KMS-11 (cell line): ENCODE data around the gene MTX3.

Experiments used
- H2AFZ ChIP-seq: fragments of 200-600 bp; sonication (generic); 2 replicates; pipeline ENCODE4 v1.6.1; 2016; ENCODE audit warnings: antibody characterized with exemption, mixed run types, low read depth
- H3K27ac ChIP-seq: fragments of 200-600 bp; sonication (generic); 2 replicates; pipeline ENCODE4 v1.6.1; 2016; ENCODE audit warnings: mild to moderate bottlenecking, mixed run types
- H3K27me3 ChIP-seq: fragments of 200-600 bp; sonication (generic); 2 replicates; pipeline ENCODE4 v1.6.1; 2017; ENCODE audit warnings: mild to moderate bottlenecking, low read depth, mixed run types, moderate library complexity; ENCODE audit not compliant: insufficient read depth
- H3K36me3 ChIP-seq: fragments of 200-600 bp; sonication (generic); 2 replicates; pipeline ENCODE4 v1.6.1; 2017; ENCODE audit warnings: mild to moderate bottlenecking, mixed run types; ENCODE audit not compliant: insufficient read depth
- H3K4me1 ChIP-seq: fragments of 200-600 bp; sonication (generic); 2 replicates; pipeline ENCODE4 v1.6.1; 2016; ENCODE audit warnings: mild to moderate bottlenecking, low read depth, mixed run types; ENCODE audit not compliant: poor library complexity, severe bottlenecking
- H3K4me2 ChIP-seq: fragments of 200-600 bp; sonication (generic); 2 replicates; pipeline ENCODE4 v1.7.0; 2016; ENCODE audit warnings: mild to moderate bottlenecking, mixed run types
- H3K4me3 ChIP-seq: fragments of 200-600 bp; sonication (generic); IDR thresholded peaks from 2 replicates; pipeline ENCODE4 v1.6.1; 2017; ENCODE audit warnings: low read depth, low read length, mixed read lengths; ENCODE audit not compliant: insufficient read depth
- H3K79me2 ChIP-seq: fragments of 200-600 bp; sonication (generic); 2 replicates; pipeline ENCODE4 v1.6.1; 2016; ENCODE audit warnings: low read depth, mixed run types; ENCODE audit not compliant: insufficient read depth
- H3K9ac ChIP-seq: fragments of 200-600 bp; sonication (generic); 2 replicates; pipeline ENCODE4 v1.6.1; 2016; ENCODE audit warnings: mild to moderate bottlenecking, mixed run types
- H4K20me1 ChIP-seq: fragments of 200-600 bp; sonication (generic); 2 replicates; pipeline ENCODE4 v1.6.1; 2016; ENCODE audit warnings: mild to moderate bottlenecking, mixed run types; ENCODE audit not compliant: insufficient read depth
- TF ChIP-seq, protein P1 (sequence below): fragments of 200-600 bp; sonication (generic); conservative IDR thresholded peaks from 2 replicates; pipeline ENCODE4 v1.6.1; 2017; ENCODE audit warnings: low read depth, mild to moderate bottlenecking, antibody characterized with exemption, low read length, moderate library complexity, mixed read lengths

Gene MTX3

DNA sequence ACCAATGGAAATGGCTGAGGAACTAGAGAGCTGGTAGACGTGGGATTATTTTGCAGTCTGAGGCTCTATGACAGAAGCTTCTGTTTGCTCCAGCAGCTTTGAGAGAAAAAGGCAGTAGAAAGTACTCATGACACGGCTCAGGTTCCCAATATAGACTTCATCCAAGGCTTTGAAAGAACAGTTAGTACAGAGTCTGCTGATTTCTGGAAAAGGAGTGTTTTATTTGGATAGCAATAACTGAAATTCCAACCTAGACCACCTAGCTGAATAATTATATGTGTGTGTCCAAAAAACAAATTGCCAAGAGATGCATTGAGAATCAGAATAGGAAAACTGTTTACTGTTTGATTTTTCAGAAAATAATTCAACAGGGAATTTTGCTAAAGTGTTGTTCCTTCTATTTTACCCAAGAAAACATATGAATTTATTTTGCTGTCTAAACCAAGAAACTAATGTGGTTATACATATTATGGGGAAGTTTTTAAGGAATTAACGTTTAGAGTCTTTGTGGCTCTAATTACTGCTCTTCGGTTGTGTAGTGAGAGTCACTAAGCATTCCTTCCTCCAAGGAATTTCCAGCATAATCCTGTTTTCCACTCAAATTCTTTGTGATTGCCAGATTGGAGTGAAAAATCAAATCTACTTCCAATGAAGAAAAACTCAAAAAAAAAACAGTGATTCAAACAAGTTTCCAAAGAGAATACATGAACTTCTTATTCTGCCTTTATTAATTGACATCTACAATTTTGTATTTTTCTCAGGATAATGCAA lies 18.1 kb upstream of the MTX3 start:
- Histone ChIP-seq H3K4me3 (no peak overlapping the region), H2AFZ (no peak overlapping the region), H3K27me3 (no peaks in the 10 kb centered on the region), H4K20me1 (no peaks in the 10 kb centered on the region), H3K79me2 (no peaks in the 10 kb centered on the region), H3K9ac (no peak overlapping the region), H3K4me2 (no peak overlapping the region), H3K4me1 (no peaks in the 10 kb centered on the region), H3K27ac (no peak overlapping the region), H3K36me3 (no peaks in the 10 kb centered on the region)
- TF ChIP-seq, protein P1, sequence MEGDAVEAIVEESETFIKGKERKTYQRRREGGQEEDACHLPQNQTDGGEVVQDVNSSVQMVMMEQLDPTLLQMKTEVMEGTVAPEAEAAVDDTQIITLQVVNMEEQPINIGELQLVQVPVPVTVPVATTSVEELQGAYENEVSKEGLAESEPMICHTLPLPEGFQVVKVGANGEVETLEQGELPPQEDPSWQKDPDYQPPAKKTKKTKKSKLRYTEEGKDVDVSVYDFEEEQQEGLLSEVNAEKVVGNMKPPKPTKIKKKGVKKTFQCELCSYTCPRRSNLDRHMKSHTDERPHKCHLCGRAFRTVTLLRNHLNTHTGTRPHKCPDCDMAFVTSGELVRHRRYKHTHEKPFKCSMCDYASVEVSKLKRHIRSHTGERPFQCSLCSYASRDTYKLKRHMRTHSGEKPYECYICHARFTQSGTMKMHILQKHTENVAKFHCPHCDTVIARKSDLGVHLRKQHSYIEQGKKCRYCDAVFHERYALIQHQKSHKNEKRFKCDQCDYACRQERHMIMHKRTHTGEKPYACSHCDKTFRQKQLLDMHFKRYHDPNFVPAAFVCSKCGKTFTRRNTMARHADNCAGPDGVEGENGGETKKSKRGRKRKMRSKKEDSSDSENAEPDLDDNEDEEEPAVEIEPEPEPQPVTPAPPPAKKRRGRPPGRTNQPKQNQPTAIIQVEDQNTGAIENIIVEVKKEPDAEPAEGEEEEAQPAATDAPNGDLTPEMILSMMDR, result no peak

DNA sequence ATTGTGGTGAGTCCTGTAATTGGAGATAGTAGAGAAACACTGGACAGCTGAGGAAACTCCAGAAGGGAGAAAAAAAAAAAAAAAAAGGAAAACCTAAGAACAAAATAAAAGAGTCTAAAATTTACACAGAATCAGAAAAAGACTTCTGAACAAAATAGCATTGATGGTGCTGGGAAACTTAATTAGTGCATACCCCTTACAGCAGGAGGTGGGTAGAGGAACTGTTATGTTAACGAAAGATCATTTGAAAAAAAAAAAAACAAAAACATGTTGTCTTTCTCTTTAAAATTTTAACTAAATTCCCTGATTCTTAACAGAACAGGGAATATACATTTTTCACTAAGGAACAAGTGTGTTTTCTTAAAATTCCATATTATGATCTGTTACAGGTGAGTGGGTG lies 11.6 kb upstream of the MTX3 start:
- no peaks in the 10 kb centered on the region for H3K4me1 ChIP-seq
- H3K27ac ChIP-seq, result no peak overlapping the region
- TF ChIP-seq, protein P1, result no peak
- no peak overlapping the region for H2AFZ ChIP-seq
- no peaks in the 10 kb centered on the region for H3K36me3 ChIP-seq
- no peak overlapping the region for H3K9ac ChIP-seq
- no peaks in the 10 kb centered on the region for H3K79me2 ChIP-seq
- H4K20me1 ChIP-seq, result no peaks in the 10 kb centered on the region
- no peak overlapping the region for H3K4me2 ChIP-seq
- no peak overlapping the region for H3K4me3 ChIP-seq
- no peaks in the 10 kb centered on the region for H3K27me3 ChIP-seq

DNA sequence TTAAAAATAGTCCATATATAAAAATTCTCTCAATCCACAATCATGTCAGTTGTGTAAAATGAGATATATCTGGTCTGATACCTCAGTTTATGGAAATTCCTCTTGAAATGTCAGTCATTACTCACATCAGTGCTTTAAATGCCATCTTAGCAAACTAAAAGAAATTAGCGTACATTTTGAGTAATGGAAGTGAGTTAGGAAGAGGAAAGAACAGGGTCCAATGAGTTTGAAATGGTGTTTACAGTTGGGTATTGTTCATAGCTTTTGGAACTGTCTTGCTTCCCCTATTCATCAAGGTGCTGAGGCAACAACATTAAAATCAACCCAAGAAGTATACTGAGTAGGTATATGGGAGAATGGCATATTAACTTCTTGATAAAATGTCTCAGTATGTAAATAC lies 8.7 kb upstream of the MTX3 start:
- Histone ChIP-seq H3K4me1 (no peaks in the 10 kb centered on the region), H3K4me2 (no peak overlapping the region), H3K36me3 (no peaks in the 10 kb centered on the region), H3K27me3 (no peaks in the 10 kb centered on the region), H3K27ac (no peak overlapping the region), H3K79me2 (no peaks in the 10 kb centered on the region), H3K4me3 (no peak overlapping the region), H4K20me1 (no peaks in the 10 kb centered on the region), H2AFZ (no peak overlapping the region), H3K9ac (no peak overlapping the region)
- TF ChIP-seq, protein P1, result no peak

DNA sequence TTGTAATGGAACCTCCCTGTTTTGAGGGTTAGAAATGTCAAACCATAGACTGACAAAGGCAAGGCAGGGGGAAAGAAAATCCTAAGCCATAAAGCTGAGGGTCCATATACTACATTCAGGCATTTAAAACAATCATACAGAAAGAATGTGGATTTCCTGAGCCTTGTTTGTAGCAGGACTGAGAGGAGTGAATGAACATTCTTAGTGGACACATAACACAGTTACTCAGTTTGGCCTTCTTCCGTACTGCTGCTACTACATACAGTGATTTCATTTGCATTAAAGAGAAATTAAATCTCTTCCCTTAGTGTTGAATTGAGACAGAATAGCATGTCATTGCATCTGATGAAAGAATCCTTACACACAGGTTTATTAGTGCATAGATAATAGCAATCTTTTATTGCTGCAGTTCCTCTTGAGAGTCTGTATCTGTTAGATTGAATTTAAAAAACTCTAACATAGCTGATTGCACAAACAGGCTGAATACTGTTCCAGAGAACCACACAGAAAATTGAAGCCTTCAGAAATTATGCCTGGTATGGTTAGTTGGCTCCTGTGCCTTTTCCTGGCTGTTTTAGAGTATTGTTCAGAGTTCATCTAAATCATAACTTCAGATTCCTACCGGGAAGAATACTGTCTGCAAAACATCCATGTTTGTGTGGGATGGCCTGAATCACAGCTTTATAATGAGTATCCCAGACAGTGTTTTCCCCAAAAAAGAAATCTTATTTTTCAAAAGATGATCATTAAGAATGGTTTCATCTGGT lies 2.0 kb upstream of the MTX3 start:
- H3K4me3 ChIP-seq, result no peak overlapping the region

More for the DNA sequence above, 2.0 kb upstream of the MTX3 start:
- TF ChIP-seq, protein P1, result no peak
- Histone ChIP-seq H3K79me2 (peaks cover 11% of the 10 kb centered on the region), H3K4me1 (peaks cover 24% of the 10 kb centered on the region), H3K4me2 (no peak overlapping the region), H3K36me3 (no peaks in the 10 kb centered on the region), H3K27ac (no peak overlapping the region), H4K20me1 (no peaks in the 10 kb centered on the region), H3K9ac (no peak overlapping the region), H2AFZ (no peak overlapping the region), H3K27me3 (no peaks in the 10 kb centered on the region)
